HG03439 (cell line): ENCODE results near the gene BCHE.

ENCODE experiments used
- ATAC-seq: cut with Tn5 transposase; IDR thresholded peaks from one replicate; pipeline ENCODE4 v1.9.1; 2021; ENCODE audit warnings: mild to moderate bottlenecking, moderate library complexity; ENCODE audit not compliant: unreplicated experiment

BCHE gene

GRCh38 chr3:165754219-165755007, 82.8 kb downstream of the BCHE start:
- no peak for ATAC-seq

- no peak for ATAC-seq
These were observed 83.7 kb downstream of the BCHE start for GRCh38 chr3:165753560-165753959.

GRCh38 chr3:165751637-165752036, 85.6 kb downstream of the BCHE start:
- no peak for ATAC-seq

- no peak for ATAC-seq
These were observed 87.4 kb downstream of the BCHE start for GRCh38 chr3:165749821-165750220.

- ATAC-seq: no peak
These were observed 88.0 kb downstream of the BCHE start for GRCh38 chr3:165749241-165749640.

- no peak for ATAC-seq
These were observed 89.1 kb downstream of the BCHE start for GRCh38 chr3:165748094-165748493.

GRCh38 chr3:165746874-165747273, 90.3 kb downstream of the BCHE start:
- ATAC-seq: no peak

GRCh38 chr3:165744025-165744424, 93.2 kb downstream of the BCHE start:
- ATAC-seq: no peak

- no peak for ATAC-seq
These were observed 94.9 kb downstream of the BCHE start for GRCh38 chr3:165742351-165742750.

- no peak for ATAC-seq
These were observed 107.5 kb downstream of the BCHE start for GRCh38 chr3:165729756-165730155.

- no peak for ATAC-seq
These were observed 108.3 kb downstream of the BCHE start for GRCh38 chr3:165728924-165729323.

- ATAC-seq: no peak
These were observed 111.9 kb downstream of the BCHE start for GRCh38 chr3:165725296-165725695.
